OCI-LY3 (cell line): ENCODE data around the gene HUS1B.

Experiments used
- EZH2phosphoT487 ChIP-seq: fragments of 200-600 bp; shearing (Covaris generic); IDR thresholded peaks from 2 replicates; pipeline ENCODE4 v1.6.1; 2018; ENCODE audit warnings: antibody characterized with exemption, mixed run types, low read depth
- TF ChIP-seq, protein P1 (sequence below): fragments of 200-600, 300-600 bp; sonication (generic); IDR thresholded peaks from 2 replicates; pipeline ENCODE4 v1.5.1; 2014; ENCODE audit warnings: antibody characterized with exemption, low read length, low read depth

DNA sequence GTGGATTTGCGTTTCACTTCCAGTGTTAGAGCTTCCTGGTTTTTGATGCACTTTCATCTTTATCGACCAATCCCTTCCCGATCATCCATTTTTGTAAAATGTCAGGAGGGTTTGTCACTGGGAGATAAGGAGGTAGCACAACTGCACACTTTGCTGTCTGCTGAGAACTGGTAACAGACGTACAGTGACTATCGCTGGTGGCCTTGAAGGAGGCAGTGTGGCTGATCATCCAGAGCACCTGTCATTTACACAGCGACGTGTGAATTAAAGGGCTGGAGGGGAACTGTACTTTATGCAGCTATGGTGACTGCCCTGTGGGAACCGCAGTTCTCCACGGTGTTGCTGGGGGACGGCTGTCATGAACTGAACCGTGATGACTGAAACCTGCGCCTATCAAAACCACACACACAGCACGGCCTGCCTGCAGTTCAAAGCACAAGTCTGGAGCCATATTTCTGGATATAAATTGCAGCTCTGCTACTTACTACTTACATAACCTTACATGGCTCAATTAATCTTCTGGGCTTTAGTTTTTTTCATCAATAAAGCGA lies 50.0 kb downstream of the HUS1B start:
- TF ChIP-seq, protein P1, sequence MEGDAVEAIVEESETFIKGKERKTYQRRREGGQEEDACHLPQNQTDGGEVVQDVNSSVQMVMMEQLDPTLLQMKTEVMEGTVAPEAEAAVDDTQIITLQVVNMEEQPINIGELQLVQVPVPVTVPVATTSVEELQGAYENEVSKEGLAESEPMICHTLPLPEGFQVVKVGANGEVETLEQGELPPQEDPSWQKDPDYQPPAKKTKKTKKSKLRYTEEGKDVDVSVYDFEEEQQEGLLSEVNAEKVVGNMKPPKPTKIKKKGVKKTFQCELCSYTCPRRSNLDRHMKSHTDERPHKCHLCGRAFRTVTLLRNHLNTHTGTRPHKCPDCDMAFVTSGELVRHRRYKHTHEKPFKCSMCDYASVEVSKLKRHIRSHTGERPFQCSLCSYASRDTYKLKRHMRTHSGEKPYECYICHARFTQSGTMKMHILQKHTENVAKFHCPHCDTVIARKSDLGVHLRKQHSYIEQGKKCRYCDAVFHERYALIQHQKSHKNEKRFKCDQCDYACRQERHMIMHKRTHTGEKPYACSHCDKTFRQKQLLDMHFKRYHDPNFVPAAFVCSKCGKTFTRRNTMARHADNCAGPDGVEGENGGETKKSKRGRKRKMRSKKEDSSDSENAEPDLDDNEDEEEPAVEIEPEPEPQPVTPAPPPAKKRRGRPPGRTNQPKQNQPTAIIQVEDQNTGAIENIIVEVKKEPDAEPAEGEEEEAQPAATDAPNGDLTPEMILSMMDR = no peak
- TF ChIP-seq EZH2phosphoT487 = no peak
